T47D (cell line): ENCODE results near the gene STOML1.

Experiments
- DNase-seq, 2 experiments: peaks; one replicate each; pipeline versions ENCODE4 v3.0.0 to v3.0.0-alpha.2; 2011 to 2012; ENCODE audit warnings: low read depth in 1 of 2, low spot score in 1 of 2
- JUND ChIP-seq: IDR thresholded peaks from 2 replicates; pipeline ENCODE4 v1.6.1; 2012; ENCODE audit warnings: low read depth
- in situ Hi-C: cut with HindIII; loops from 2 replicates; pipeline ENCODE4 v1.10.0; 2016; ENCODE audit warnings: low sequenced_read_pairs, low pct_unique_long_range_greater_than_20kb

The STOML1 gene

DNA sequence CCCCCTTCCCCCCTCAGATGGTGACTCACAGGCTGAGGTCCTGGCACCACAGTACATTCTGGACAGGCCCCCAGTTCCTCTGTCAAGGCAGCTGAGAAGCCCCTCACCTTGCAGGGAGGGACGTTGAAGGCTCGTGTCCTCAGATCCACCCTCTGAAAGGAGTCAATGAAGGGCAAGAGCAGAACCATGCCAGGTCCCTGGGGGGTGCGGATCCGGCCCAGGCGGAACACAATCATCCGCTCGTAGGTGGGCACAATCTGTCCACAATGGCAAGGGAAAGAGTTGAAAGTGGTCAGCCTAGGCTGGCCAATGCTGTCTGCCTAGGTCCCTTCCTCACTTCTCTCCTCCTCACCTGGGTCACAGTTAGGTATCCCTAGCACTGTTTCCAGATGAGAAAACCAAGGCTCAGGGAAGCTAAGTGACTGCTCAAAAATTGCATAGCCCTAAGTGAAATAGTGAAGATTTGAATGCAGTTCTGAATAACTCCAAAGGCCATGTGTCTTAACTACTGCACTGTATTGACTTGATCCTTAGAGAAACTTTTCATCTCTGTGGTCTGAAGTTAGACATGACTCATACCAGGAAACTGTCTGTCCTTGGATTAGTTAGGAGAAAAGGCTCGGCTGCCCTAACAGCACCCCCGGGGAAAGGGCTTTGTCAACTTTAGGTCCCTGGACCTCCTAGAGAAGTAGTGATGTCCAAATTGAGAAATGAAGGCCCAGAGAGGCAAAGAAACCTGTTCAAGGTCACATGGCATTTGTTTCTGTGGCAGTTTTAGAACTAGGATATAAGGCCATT, 2.9 kb downstream of the STOML1 start:
- in situ Hi-C loops: no loop called here
- no peak for TF ChIP-seq JUND
- DNase-seq: no peak

GRCh38 chr15:73988445-73988969, 3.6 kb downstream of the STOML1 start:
- no peak for DNase-seq
- TF ChIP-seq JUND: no peak
- in situ Hi-C loops: no loop called here

GRCh38 chr15:73987681-73988444, 4.2 kb downstream of the STOML1 start:
- in situ Hi-C loops: no loop called here
- no peak for DNase-seq
- TF ChIP-seq JUND: no peak

GRCh38 chr15:73987250-73987649, 4.8 kb downstream of the STOML1 start:
- DNase-seq: no peak
- in situ Hi-C loops: no loop called here
- TF ChIP-seq JUND: no peak

GRCh38 chr15:73986776-73987056, 5.4 kb downstream of the STOML1 start:
- in situ Hi-C loops: no loop called here
- TF ChIP-seq JUND: no peak

DNA sequence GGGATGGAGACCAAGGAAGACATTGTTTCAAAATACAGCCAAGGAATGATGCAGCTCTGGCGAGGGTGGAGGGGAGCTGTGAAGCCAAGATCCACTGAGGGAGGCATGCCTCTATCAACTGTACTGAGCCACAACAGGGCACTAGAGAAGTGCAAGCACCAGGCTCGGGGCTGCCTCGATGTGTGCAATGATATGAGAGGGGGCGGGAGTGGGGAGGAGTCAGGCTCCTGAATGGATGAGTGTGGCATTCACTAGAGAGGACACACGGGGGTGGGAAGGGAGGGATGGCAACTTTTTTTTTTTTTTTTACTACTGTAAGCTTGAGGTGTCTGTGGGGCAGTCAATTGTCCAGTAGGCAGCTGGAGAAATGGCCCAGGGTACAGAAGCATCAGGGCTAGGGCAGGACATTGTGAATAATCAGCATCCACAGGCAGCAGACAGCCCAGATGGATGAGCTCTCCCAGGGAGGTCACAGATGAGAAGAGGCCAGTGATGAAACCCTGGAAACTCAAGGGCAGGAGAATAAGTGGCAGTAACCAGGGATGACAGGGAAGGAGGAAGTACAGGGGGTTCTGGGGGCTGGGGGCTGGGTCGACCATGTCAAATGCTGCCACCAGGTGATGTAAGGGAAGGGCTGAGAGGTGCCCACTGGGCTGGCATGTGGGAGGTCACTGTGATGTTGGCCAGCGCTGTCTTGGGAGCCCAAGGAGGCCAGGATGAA, 5.9 kb downstream of the STOML1 start:
- TF ChIP-seq JUND: no peak
- DNase-seq: no peak
- in situ Hi-C loops: no loop called here

More at GRCh38 chr15:73986776-73987056, 5.4 kb downstream of the STOML1 start:
- DNase-seq: no peak

DNA sequence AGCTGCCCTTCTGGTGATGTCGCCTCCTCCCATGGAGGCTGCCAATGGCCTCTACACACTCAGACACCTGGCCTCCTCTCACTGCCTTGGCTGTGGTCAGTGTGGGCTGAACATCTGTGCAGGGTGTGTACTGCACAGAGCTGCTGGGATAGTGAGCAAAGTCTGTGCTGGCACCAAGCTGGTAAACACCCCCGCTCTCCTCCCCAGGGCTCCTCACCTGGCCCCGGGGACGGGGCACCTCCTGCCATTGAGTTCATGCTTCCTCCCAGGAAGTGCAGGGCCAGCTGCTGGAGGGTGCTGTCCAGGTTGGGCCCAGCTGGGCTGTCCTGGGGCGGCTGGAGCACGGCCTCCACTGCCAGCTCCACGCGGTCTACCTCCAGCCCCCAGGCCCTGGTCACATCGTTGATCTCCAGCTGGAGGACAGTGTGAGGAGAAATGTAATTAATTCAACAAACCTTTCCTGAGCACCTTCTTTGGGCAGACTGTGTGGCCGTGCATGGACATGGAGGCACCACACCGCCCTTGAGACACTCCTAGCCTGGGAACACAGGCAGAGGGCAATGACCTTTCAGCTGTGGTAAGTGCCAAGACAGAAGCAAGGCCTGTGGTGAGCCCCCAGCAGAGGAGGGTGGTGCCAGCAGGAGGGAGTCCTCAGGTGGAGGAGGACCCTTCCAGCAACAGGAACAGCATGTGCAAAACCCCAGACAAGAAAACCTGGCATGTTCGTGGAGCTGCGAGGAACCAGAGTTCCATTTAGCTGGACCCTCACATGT, 6.8 kb downstream of the STOML1 start:
- TF ChIP-seq JUND: no peak
- no peak for DNase-seq
- in situ Hi-C loops: no loop called here

DNA sequence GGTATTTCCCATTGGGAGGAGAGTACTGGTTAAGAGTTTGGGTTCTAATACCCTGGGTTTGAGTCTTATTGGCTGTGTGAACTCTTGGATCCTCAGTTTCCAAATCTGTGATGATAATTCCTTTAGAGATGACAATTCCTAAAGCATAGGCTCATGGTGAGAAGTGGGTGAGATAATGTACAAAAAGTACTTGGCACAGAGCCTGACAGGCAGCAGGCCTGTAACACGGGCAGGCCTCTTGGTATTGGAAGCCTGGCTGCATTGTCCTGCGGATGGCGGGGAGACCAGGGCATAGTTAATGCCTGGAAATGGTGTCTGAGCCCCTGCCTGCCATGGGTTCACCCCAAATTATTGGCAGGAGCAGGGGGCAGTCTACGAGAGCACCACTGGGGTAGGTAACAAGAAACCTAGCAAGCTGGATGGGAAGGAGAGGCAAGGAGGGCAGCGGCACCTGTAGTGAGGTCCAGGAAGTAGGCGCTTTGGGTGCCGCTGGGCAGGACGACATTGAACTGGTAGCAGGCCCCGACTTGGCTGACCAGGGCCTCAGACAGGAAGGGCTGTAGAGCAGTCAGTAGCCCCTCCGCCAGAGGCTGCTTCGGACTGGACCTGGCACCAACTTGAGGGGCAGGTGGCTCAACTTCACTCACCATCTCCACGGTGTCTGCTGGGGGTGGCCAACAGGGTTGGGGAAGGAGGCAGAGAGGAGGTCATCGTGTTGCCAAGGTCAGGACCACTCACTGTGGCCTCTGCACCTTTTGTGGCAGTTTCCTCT, 7.7 kb downstream of the STOML1 start:
- no peak for DNase-seq
- TF ChIP-seq JUND: no peak
- in situ Hi-C loops: no loop called here

- in situ Hi-C loops: no loop called here
- no peak for DNase-seq
- TF ChIP-seq JUND: no peak
Observed at GRCh38 chr15:73983773-73984172, 8.3 kb downstream of the STOML1 start.

- no peak for DNase-seq
- TF ChIP-seq JUND: no peak
- in situ Hi-C loops: no loop called here
Observed at GRCh38 chr15:73983211-73983727, 8.8 kb downstream of the STOML1 start.

GRCh38 chr15:73982222-73982962, 9.7 kb downstream of the STOML1 start:
- TF ChIP-seq JUND: no peak
- DNase-seq: no peak
- in situ Hi-C loops: no loop called here
